H1 (cell line): ENCODE results near the gene PLAC1. TPM values are rescaled to one million over a fixed set of nuclear protein-coding genes. Genes with fewer than 3 reads are reported as not detected.

ENCODE experiments used
- CTCF ChIA-PET: fragments of 300-600 bp; sonication (Branson Sonifier 250); formaldehyde crosslinking; loops from one replicate; lab custom pipeline; 2021; ENCODE audit not compliant: partially characterized antibody; lab: Charles Lee
- POLR2A ChIA-PET: fragments of 300-600 bp; sonication (Branson Sonifier 250); formaldehyde crosslinking; loops from one replicate; lab custom pipeline; 2021; ENCODE audit warnings: inconsistent platforms; ENCODE audit not compliant: partially characterized antibody; lab: Charles Lee
- DNase-seq, 2 experiments: peaks; one replicate each; pipeline versions ENCODE4 v3.0.0 to v3.0.0-alpha.2; 2010 to 2022; ENCODE audit warnings: low spot score in 2 of 2, low read depth in 1 of 2, mixed read lengths in 1 of 2
- FAIRE-seq: peaks from 2 replicates; lab custom pipeline; 2011; peaks lifted over from hg19 to GRCh38; lab: Jason Lieb, UNC
- H2AFZ ChIP-seq: 2 replicates; pipeline ENCODE4 v1.8.1; 2012; ENCODE audit warnings: low read length, inconsistent platforms
- H2AK5ac ChIP-seq: 2 replicates; pipeline ENCODE4 v1.6.1; 2013; ENCODE audit warnings: low read depth, low read length
- H2BK120ac ChIP-seq: replicated peaks from 2 replicates; pipeline ENCODE3; 2013; ENCODE audit warnings: low read depth, low read length, inconsistent platforms
- H2BK12ac ChIP-seq: 2 replicates; pipeline ENCODE4 v1.6.1; 2013; ENCODE audit warnings: low read depth, low read length
- H2BK15ac ChIP-seq: 2 replicates; pipeline ENCODE4 v1.6.1; 2013; ENCODE audit warnings: low read length
- H2BK20ac ChIP-seq: 2 replicates; pipeline ENCODE4 v1.6.1; 2013; ENCODE audit warnings: low read length
- H2BK5ac ChIP-seq: 2 replicates; pipeline ENCODE4 v1.6.1; 2013; ENCODE audit warnings: low read depth, low read length
- H3K14ac ChIP-seq: 2 replicates; pipeline ENCODE4 v1.6.1; 2013; ENCODE audit warnings: inconsistent platforms; ENCODE audit not compliant: insufficient read length
- H3K18ac ChIP-seq: 2 replicates; pipeline ENCODE4 v1.6.1; 2013; ENCODE audit warnings: low read length; ENCODE audit errors: extremely low read depth
- H3K23ac ChIP-seq: 2 replicates; pipeline ENCODE4 v1.6.1; 2013; ENCODE audit warnings: inconsistent platforms; ENCODE audit not compliant: insufficient read length
- H3K23me2 ChIP-seq: 2 replicates; pipeline ENCODE4 v1.6.1; 2013; ENCODE audit warnings: low read depth, low read length
- H3K27ac ChIP-seq: 2 replicates; pipeline ENCODE4 v1.6.1; 2011; ENCODE audit warnings: low read depth, low read length, inconsistent platforms
- H3K27me3 ChIP-seq, 4 experiments: replicated peaks in 1 of 4; 1 replicate in 1 of 4; 2 replicates in 3 of 4; pipeline versions ENCODE4 v1.6.1 to v1.8.1; 2011 to 2013; ENCODE audit warnings: low read length in 3 of 4, mild to moderate bottlenecking in 3 of 4, inconsistent platforms in 2 of 4, mixed read lengths in 2 of 4, moderate library complexity in 1 of 4; ENCODE audit not compliant: control insufficient read depth in 3 of 4, insufficient read depth in 3 of 4; ENCODE audit errors: extremely low read depth in 1 of 4
- H3K36me3 ChIP-seq, 4 experiments: 2 replicates each; pipeline versions ENCODE4 v1.6.1 to v1.8.1; 2011 to 2013; ENCODE audit warnings: mild to moderate bottlenecking in 4 of 4, low read length in 3 of 4, moderate library complexity in 2 of 4, control low read depth in 1 of 4, inconsistent platforms in 1 of 4; ENCODE audit not compliant: insufficient read depth in 4 of 4, control insufficient read depth in 2 of 4
- H3K4ac ChIP-seq: replicated peaks from 2 replicates; pipeline ENCODE3; 2013; ENCODE audit warnings: low read length, low read depth, mixed read lengths, inconsistent platforms; ENCODE audit not compliant: insufficient read length
- H3K4me1 ChIP-seq, 4 experiments: replicated peaks in 1 of 4; 1 replicate in 1 of 4; 2 replicates in 3 of 4; pipeline versions ENCODE4 v1.6.1 to v1.8.1; 2011 to 2013; ENCODE audit warnings: low read length in 3 of 4, inconsistent platforms in 2 of 4, mixed read lengths in 1 of 4; ENCODE audit not compliant: insufficient read depth in 4 of 4, control insufficient read depth in 3 of 4
- H3K4me2 ChIP-seq, 2 experiments: 2 replicates each; pipeline versions ENCODE4 v1.6.1 to v1.8.1; 2011 to 2013; ENCODE audit warnings: low read depth in 2 of 2, low read length in 2 of 2, control low read depth in 1 of 2, inconsistent platforms in 1 of 2, mild to moderate bottlenecking in 1 of 2; ENCODE audit not compliant: insufficient read depth in 1 of 2
- H3K4me3 ChIP-seq, 4 experiments: fragments of 200-600, 300-600 bp in 1 of 4; sonication (generic), shearing (Covaris generic), sonication (Bioruptor Twin) in 1 of 4; 2 replicates each; pipeline versions ENCODE4 v1.5.1 to v1.8.1; 2011 to 2016; ENCODE audit warnings: low read length in 4 of 4, low read depth in 3 of 4, control low read depth in 2 of 4, inconsistent platforms in 2 of 4, mild to moderate bottlenecking in 2 of 4, mixed read lengths in 1 of 4, moderate library complexity in 1 of 4; ENCODE audit not compliant: insufficient read depth in 2 of 4; ENCODE audit errors: extremely low read depth in 1 of 4
- H3K56ac ChIP-seq: replicated peaks from 2 replicates; pipeline ENCODE3; 2013; ENCODE audit warnings: low read depth, mild to moderate bottlenecking, mixed read lengths, low read length, inconsistent platforms; ENCODE audit not compliant: insufficient read length
- H3K79me1 ChIP-seq: 2 replicates; pipeline ENCODE4 v1.6.1; 2013; ENCODE audit warnings: low read depth, low read length, control low read depth
- H3K79me2 ChIP-seq, 2 experiments: 2 replicates each; pipeline versions ENCODE4 v1.6.1 to v1.8.1; 2012 to 2013; ENCODE audit warnings: low read length in 2 of 2, mild to moderate bottlenecking in 2 of 2, inconsistent platforms in 1 of 2; ENCODE audit not compliant: insufficient read depth in 2 of 2, control insufficient read depth in 1 of 2
- H3K9ac ChIP-seq, 4 experiments: replicated peaks in 1 of 4; 1 replicate in 1 of 4; 2 replicates in 3 of 4; pipeline versions ENCODE4 v1.6.1 to v1.8.1; 2011 to 2013; ENCODE audit warnings: low read depth in 3 of 4, low read length in 3 of 4, control low read depth in 2 of 4, mild to moderate bottlenecking in 2 of 4, moderate library complexity in 2 of 4, inconsistent platforms in 1 of 4; ENCODE audit errors: extremely low read depth in 1 of 4
- H3K9me3 ChIP-seq, 2 experiments: 2 replicates each; pipeline versions ENCODE4 v1.6.1 to v1.8.1; 2012 to 2013; ENCODE audit warnings: mild to moderate bottlenecking in 2 of 2, moderate library complexity in 2 of 2, control low read depth in 1 of 2, inconsistent platforms in 1 of 2, low read depth in 1 of 2, low read length in 1 of 2, mixed read lengths in 1 of 2; ENCODE audit not compliant: insufficient read depth in 2 of 2
- H4K20me1 ChIP-seq, 2 experiments: replicated peaks in 1 of 2; 2 replicates each; pipeline versions ENCODE3 to v1.8.1; 2011 to 2013; ENCODE audit warnings: inconsistent platforms in 2 of 2, low read length in 2 of 2, mild to moderate bottlenecking in 1 of 2; ENCODE audit not compliant: insufficient read depth in 2 of 2, control insufficient read depth in 1 of 2
- H4K5ac ChIP-seq: 2 replicates; pipeline ENCODE4 v1.6.1; 2013; ENCODE audit warnings: low read length, low read depth, mixed read lengths, inconsistent platforms; ENCODE audit not compliant: insufficient read length
- H4K8ac ChIP-seq: 2 replicates; pipeline ENCODE4 v1.8.0; 2013; ENCODE audit warnings: mild to moderate bottlenecking, moderate library complexity, low read length, inconsistent platforms; ENCODE audit not compliant: insufficient read depth; ENCODE audit errors: extremely low read depth
- H4K91ac ChIP-seq: replicated peaks from 2 replicates; pipeline ENCODE3; 2013; ENCODE audit warnings: low read length, mixed read lengths, inconsistent platforms; ENCODE audit not compliant: insufficient read length
- ATF3 ChIP-seq: IDR thresholded peaks from 2 replicates; pipeline ENCODE4 v1.6.1; 2011; ENCODE audit warnings: low read depth, mild to moderate bottlenecking, low read length; ENCODE audit not compliant: insufficient read depth
- BCL11A ChIP-seq, 2 experiments: IDR thresholded peaks; one replicate each; pipeline ENCODE4 v1.6.1; 2011; ENCODE audit warnings: low read depth in 2 of 2, low read length in 2 of 2, mild to moderate bottlenecking in 2 of 2
- CHD2 ChIP-seq: IDR thresholded peaks from 2 replicates; pipeline ENCODE4 v1.6.1; 2012; ENCODE audit warnings: low read length, improper control_type of control experiment
- E2F6 ChIP-seq: IDR thresholded peaks from 2 replicates; pipeline ENCODE4 v1.6.1; 2012; ENCODE audit warnings: inconsistent platforms
- EGR1 ChIP-seq: IDR thresholded peaks from 2 replicates; pipeline ENCODE4 v1.6.1; 2011; ENCODE audit warnings: low read depth, low read length, borderline replicate concordance
- EZH2 ChIP-seq: fragments of 200-600 bp; sonication (generic); IDR thresholded peaks from 2 replicates; pipeline ENCODE4 v1.7.1; 2012; ENCODE audit warnings: low read depth, mild to moderate bottlenecking, moderate library complexity, low read length, inconsistent platforms; ENCODE audit not compliant: severe bottlenecking
- GABPA ChIP-seq: IDR thresholded peaks from 2 replicates; pipeline ENCODE4 v1.6.1; 2011; ENCODE audit warnings: mild to moderate bottlenecking, low read length, moderate library complexity, borderline replicate concordance; ENCODE audit not compliant: insufficient read depth
- KDM1A ChIP-seq: fragments of 200-600, 300-600 bp; sonication (generic); IDR thresholded peaks from 2 replicates; pipeline ENCODE4 v1.7.1; 2016; ENCODE audit warnings: mild to moderate bottlenecking, low read length, borderline replicate concordance
- NANOG ChIP-seq: IDR thresholded peaks from 2 replicates; pipeline ENCODE4 v1.6.1; 2011; ENCODE audit warnings: low read length, low read depth, mild to moderate bottlenecking, inconsistent platforms; ENCODE audit not compliant: insufficient read depth, poor library complexity, severe bottlenecking
- NRF1 ChIP-seq: IDR thresholded peaks from 2 replicates; pipeline ENCODE4 v1.6.1; 2011; ENCODE audit warnings: mild to moderate bottlenecking, low read depth, low read length, improper control_type of control experiment
- POLR2A ChIP-seq, 2 experiments: IDR thresholded peaks; 1 replicate in 1 of 2; 2 replicates in 1 of 2; pipeline ENCODE4 v1.6.1; 2011; ENCODE audit warnings: low read depth in 2 of 2, low read length in 2 of 2, mild to moderate bottlenecking in 2 of 2; ENCODE audit errors: control extremely low read depth in 1 of 2
- TCF12 ChIP-seq: IDR thresholded peaks from 2 replicates; pipeline ENCODE4 v1.6.1; 2011; ENCODE audit warnings: low read depth, mild to moderate bottlenecking, low read length
- WGBS, 2 experiments: shearing (Covaris generic) in 1 of 2; methylation state at CpG; one replicate each; pipeline versions ENCODE4 v1.1.6 to v1.1.7; 2013 to 2015; ENCODE audit warnings: low lambda C conversion rate in 2 of 2, mixed read lengths in 2 of 2, inconsistent platforms in 1 of 2, low coverage in 1 of 2, missing lambda C conversion rate in 1 of 2; ENCODE audit not compliant: insufficient replicate concordance in 2 of 2, insufficient coverage in 1 of 2, insufficient read length in 1 of 2; ENCODE audit errors: extremely low coverage in 1 of 2, missing lambda C conversion rate in 1 of 2; 5-methylcytosine and 5-hydroxymethylcytosine counted together
- polyA plus RNA-seq, 7 experiments: library from polyadenylated mRNA; depleted of rRNA in 3 of 7; stranded (reverse) in 5 of 7; unstranded in 2 of 7; fragments of >200 nt in 5 of 7; fragments of 200-250 nt in 2 of 7; gene quantifications; 1 replicate in 5 of 7; 2 replicates in 1 of 7; 4 replicates in 1 of 7; pipeline versions ENCODE4 v1.2.1 to v1.2.3, GENCODE V29; 2011 to 2013; ENCODE audit warnings: missing spikeins in 2 of 7, mixed read lengths in 2 of 7
- total RNA-seq: library from RNA; stranded (reverse); fragmentation: NEBNext Ultra II Directional; extraction: Animal tissue kit (Norgen Biotek cat#: 25700); gene quantifications from 2 replicates; pipeline ENCODE4 v1.2.1, GENCODE V29; 2021

Gene PLAC1
- total and polyA plus RNA-seq, 2 of the 8 experiments (the other 6 are each of a cell fraction or from before 2014, with no cell fraction given): 1.8 TPM; not detected in 1

- no peak for FAIRE-seq
- no peak overlapping the region for H2BK120ac ChIP-seq
These were observed 89.0 kb downstream of the PLAC1 start for GRCh38 chrX:134569306-134569705.

More at GRCh38 chrX:134569306-134569705, 89.0 kb downstream of the PLAC1 start:
- Histone ChIP-seq H2BK5ac (no peak overlapping the region), H3K18ac (no peak overlapping the region), H3K23ac (no peak overlapping the region)
- TF ChIP-seq GABPA: no peak
- no peak for TF ChIP-seq ATF3
- no peak for TF ChIP-seq CHD2
- TF ChIP-seq TCF12: no peak
- TF ChIP-seq EZH2: no peak
- no peak for TF ChIP-seq NANOG
- TF ChIP-seq KDM1A: no peak
- TF ChIP-seq BCL11A (IDR thresholded peaks at IDR 0.05; ENCODE audit: low read depth in 2 of 2, low read length in 2 of 2): no peak
- TF ChIP-seq POLR2A (IDR thresholded peaks at IDR 0.05; ENCODE audit: control extremely low read depth in 1 of 2, low read depth in 2 of 2, low read length in 2 of 2): no peak
- TF ChIP-seq EGR1: no peak
- no peak for TF ChIP-seq E2F6
- TF ChIP-seq NRF1: no peak
- TF ChIP-seq, all 59 proteins: peak for 0
- Histone ChIP-seq H4K5ac (no peak overlapping the region), H3K9ac (no peak overlapping the region), H3K4ac (no peak overlapping the region), H4K91ac (no peak overlapping the region), H4K20me1 (no peaks in the 10 kb centered on the region), H4K8ac (no peak overlapping the region), H3K4me2 (no peak overlapping the region), H3K27ac (no peak overlapping the region), H3K56ac (no peak overlapping the region), H2AK5ac (no peak overlapping the region), H3K79me1 (no peaks in the 10 kb centered on the region), H3K4me3 (no peak overlapping the region), H2BK15ac (no peak overlapping the region), H2BK20ac (no peak overlapping the region), H3K79me2 (no peaks in the 10 kb centered on the region), H3K4me1 (no peaks in the 10 kb centered on the region; a peak in 2 of 7 replicates), H3K14ac (no peak overlapping the region), H2AFZ (no peak overlapping the region), H3K9me3 (no peaks in the 10 kb centered on the region), H3K27me3 (no peaks in the 10 kb centered on the region), H3K23me2 (no peaks in the 10 kb centered on the region), H2BK12ac (no peak overlapping the region), H3K36me3 (no peaks in the 10 kb centered on the region)
- ChIA-PET POLR2A (interaction anchor here (0.7 kb wide), 1 partner anchor 12 kb away, joined by 3 read pairs; no protein-coding TSS in a partner anchor), CTCF (interaction anchor here (1.6 kb wide), 1 partner anchor 11 kb away, joined by 5 read pairs; no protein-coding TSS in a partner anchor)
- no peak for DNase-seq
- 90% methylated on average over 2 of the region's 3 CpGs; no CpG with 5 or more reads in 1 of the 2 experiments for WGBS, 2 experiments
